Gastroesophageal sphincter (tissue), 3 donors: ENCODE results near the gene DPPA4.

ENCODE experiments used
- CTCF ChIP-seq, 4 experiments: fragments of 200-600 bp in 2 of 4; fragments of 450-650 bp in 2 of 4; sonication (generic) in 1 of 4; IDR thresholded peaks; one replicate each; pipeline ENCODE4 v1.5.1; 2017 to 2019; ENCODE audit warnings: antibody characterized with exemption in 4 of 4, mild to moderate bottlenecking in 2 of 4, moderate library complexity in 2 of 4
- POLR2AphosphoS5 ChIP-seq: sonication (generic); formaldehyde crosslinking; IDR thresholded peaks from one replicate; pipeline ENCODE4 v1.6.1; 2017; ENCODE audit warnings: antibody characterized with exemption

- TF ChIP-seq CTCF (IDR thresholded peaks at IDR 0.05) (no peak), POLR2AphosphoS5 (no peak)
Measured at GRCh38 chr3:109339197-109339596, 1.9 kb upstream of the DPPA4 start.
